HS-5 (cell line): Measurements from ENCODE around the gene ARHGEF1.

Experiments
- DNase-seq: peaks from one replicate; pipeline ENCODE4 v3.0.0-alpha.2; 2012; ENCODE audit warnings: low read depth

The ARHGEF1 gene

GRCh38 chr19:41956621-41957020 lies 73.6 kb downstream of the ARHGEF1 start:
- DNase-seq = no peak
